A673 (cell line): ENCODE data around the gene CACNA1A. TPM values are rescaled to one million over a fixed set of nuclear protein-coding genes. Genes with fewer than 3 reads are reported as not detected.

ENCODE experiments used
- Bru-seq: library from RNA; stranded (reverse); fragments of 400-500 nt; gene quantifications from one replicate; lab custom pipeline; 2021; lab: Mats Ljungman, UMichigan
- BruChase-seq, 2 experiments: library from RNA; stranded (reverse); fragments of 400-500 nt; gene quantifications; one replicate each; lab custom pipeline; 2021; lab: Mats Ljungman, UMichigan
- BruUV-seq: library from RNA; stranded (reverse); fragments of 400-500 nt; replicated peaks from 2 replicates; lab custom pipeline; 2021; lab: Mats Ljungman, UMichigan
- CTCF ChIA-PET: fragments of 300-600 bp; sonication (Branson Sonifier 250); formaldehyde crosslinking; loops from one replicate; lab custom pipeline; 2022; ENCODE audit warnings: antibody characterized with exemption; lab: Charles Lee
- POLR2A ChIA-PET: fragments of 300-600 bp; sonication (Branson Sonifier 250); formaldehyde crosslinking; loops from one replicate; lab custom pipeline; 2022; ENCODE audit warnings: antibody characterized with exemption; ENCODE audit not compliant: low non-redundant PET; lab: Charles Lee
- DNase-seq: peaks from one replicate; pipeline ENCODE4 v3.0.0-alpha.2; 2015; ENCODE audit warnings: low spot score
- H3K27ac ChIP-seq: fragments of 200-600 bp; sonication (generic); 2 replicates; pipeline ENCODE4 v1.5.1; 2016; ENCODE audit warnings: mixed run types, low read depth, mild to moderate bottlenecking, mixed read lengths, antibody characterized with exemption, low read length; ENCODE audit not compliant: poor library complexity, severe bottlenecking
- H3K27me3 ChIP-seq: fragments of 200-600 bp; sonication (generic); replicated peaks from 2 replicates; pipeline ENCODE4 v1.6.1; 2017; ENCODE audit warnings: mixed run types, low read depth, mild to moderate bottlenecking, mixed read lengths, antibody characterized with exemption, low read length; ENCODE audit not compliant: insufficient read depth, poor library complexity
- H3K36me3 ChIP-seq: fragments of 200-600 bp; sonication (generic); 2 replicates; pipeline ENCODE4 v1.6.1; 2016; ENCODE audit warnings: mixed run types, mild to moderate bottlenecking, mixed read lengths, antibody characterized with exemption, low read length; ENCODE audit not compliant: insufficient read depth, poor library complexity, severe bottlenecking
- H3K4me1 ChIP-seq: fragments of 200-600 bp; sonication (generic); 2 replicates; pipeline ENCODE4 v1.6.1; 2017; ENCODE audit warnings: mixed run types, mild to moderate bottlenecking, mixed read lengths, antibody characterized with exemption, low read length; ENCODE audit not compliant: insufficient read depth, poor library complexity, severe bottlenecking
- H3K4me3 ChIP-seq: fragments of 200-600 bp; sonication (generic); 2 replicates; pipeline ENCODE4 v1.5.1; 2016; ENCODE audit warnings: low read depth, mixed run types, mild to moderate bottlenecking, mixed read lengths, low read length; ENCODE audit not compliant: poor library complexity, severe bottlenecking
- H3K9me3 ChIP-seq: fragments of 200-600 bp; sonication (generic); 2 replicates; pipeline ENCODE4 v1.6.1; 2016; ENCODE audit warnings: mixed run types, low read depth, mild to moderate bottlenecking, mixed read lengths, antibody characterized with exemption, low read length; ENCODE audit not compliant: poor library complexity, severe bottlenecking
- CTCF ChIP-seq: fragments of 300-800, 200-600 bp; sonication (generic); conservative IDR thresholded peaks from 2 replicates; pipeline ENCODE4 v1.5.1; 2017; ENCODE audit warnings: low read depth, mild to moderate bottlenecking, antibody characterized with exemption, low read length, moderate library complexity, mixed read lengths
- EZH2 ChIP-seq: fragments of 200-600 bp; sonication (generic); IDR thresholded peaks from 2 replicates; pipeline ENCODE4 v1.6.1; 2017; ENCODE audit warnings: borderline replicate concordance, low read depth, mild to moderate bottlenecking, mixed read lengths, antibody characterized with exemption, low read length; ENCODE audit not compliant: poor library complexity, severe bottlenecking
- intact Hi-C: fragments of 100-400 bp; cut with micrococcal nuclease; formaldehyde crosslinking; loops from one replicate; pipeline ENCODE4 v1.10.0; 2022; ENCODE audit not compliant: unreplicated experiment
- long read RNA-seq: library from polyadenylated mRNA; stranded (forward); transcript quantifications from one replicate; pipeline ENCODE4 v2.0.0, GENCODE V29; 2022
- total RNA-seq: library from RNA; stranded (reverse); gene quantifications from 2 replicates; pipeline ENCODE4 v1.2.3, GENCODE V29; 2021

The CACNA1A gene
- total RNA-seq, result 2.9 and 3.2 TPM in 2 replicates
- Bru-seq, nascent RNA, result percentile 20 among the genes with signal in this experiment
- percentile 18 among the genes with signal in this experiment for BruChase-seq, experiment 1, labeled RNA remaining after a 2-hour chase
- percentile 31 among the genes with signal in this experiment for BruChase-seq, experiment 2, labeled RNA remaining after a 6-hour chase
- long read RNA-seq, partial matches to known transcripts, result 7 of 8 reads
- long read RNA-seq, other reads (novel, unspliced or antisense), result 1 of 8 reads

- Histone ChIP-seq H3K27me3 (peaks cover 68% of the 10 kb centered on the region), H3K27ac (no peak within 1 kb of the TSS), H3K4me1 (no peaks in the 10 kb centered on the region), H3K36me3 (no peaks in the 10 kb centered on the region), H3K9me3 (no peaks in the 10 kb centered on the region), H3K4me3 (peak within 1 kb of the TSS; percentile 23)
- ChIA-PET POLR2A (no interaction called here), CTCF (no interaction called here)
- TF ChIP-seq EZH2, result no peak
- TF ChIP-seq CTCF, result no peak
- no peak for DNase-seq
- intact Hi-C loops, result no loop called here
- no TSS peak for BruUV-seq
Observed at GRCh38 chr19:13506471-13506820, at the start of gene CACNA1A. TSS of gene CACNA1A (minus strand) at chr19:13506479. CDS start at chr19:13506224, 255 bp downstream.

GRCh38 chr19:13554506-13555240 lies 48.4 kb upstream of the CACNA1A start:
- Histone ChIP-seq H3K4me3 (no peak overlapping the region), H3K36me3 (no peaks in the 10 kb centered on the region), H3K27ac (no peak overlapping the region), H3K4me1 (no peaks in the 10 kb centered on the region), H3K9me3 (no peaks in the 10 kb centered on the region), H3K27me3 (peaks cover 22% of the 10 kb centered on the region)
- ChIA-PET CTCF (no interaction called here), POLR2A (no interaction called here)
- intact Hi-C loops, result no loop called here
- TF ChIP-seq CTCF (no peak), EZH2 (no peak)
- no peak for DNase-seq
- no TSS peak for BruUV-seq

GRCh38 chr19:13553880-13554400 lies 47.7 kb upstream of the CACNA1A start:
- Histone ChIP-seq H3K9me3 (no peaks in the 10 kb centered on the region), H3K27ac (no peak overlapping the region), H3K4me3 (no peak overlapping the region), H3K36me3 (no peaks in the 10 kb centered on the region), H3K27me3 (peaks cover 22% of the 10 kb centered on the region), H3K4me1 (no peaks in the 10 kb centered on the region)
- intact Hi-C loops, result no loop called here
- no peak for TF ChIP-seq EZH2
- TF ChIP-seq CTCF, result no peak
- DNase-seq, result no peak
- no TSS peak for BruUV-seq
- CTCF ChIA-PET, result no interaction called here
- POLR2A ChIA-PET, result no interaction called here
